K562 (cell line): ENCODE results near the gene C5AR2. TPM values are rescaled to one million over a fixed set of nuclear protein-coding genes. Genes with fewer than 3 reads are reported as not detected.

Source experiments
- ARID2 ChIP-seq: fragments of 450-650 bp; IDR thresholded peaks from 2 replicates; pipeline ENCODE4 v1.6.1; 2017; ENCODE audit warnings: antibody characterized with exemption, mild to moderate bottlenecking
- ATF2 ChIP-seq: sonication (generic); formaldehyde crosslinking; IDR thresholded peaks from 2 replicates; pipeline ENCODE4 v1.8.1; 2022; ENCODE audit warnings: missing genetic modification reagents
- CBFA2T2 ChIP-seq: fragments of 450-650 bp; conservative IDR thresholded peaks from 2 replicates; pipeline ENCODE4 v1.6.1; 2017; ENCODE audit warnings: mild to moderate bottlenecking
- CHAMP1 ChIP-seq: fragments of 450-650 bp; IDR thresholded peaks from 2 replicates; pipeline ENCODE4 v1.6.1; 2016; ENCODE audit warnings: mild to moderate bottlenecking
- DMBX1 ChIP-seq: fragments of 250-450 bp; sonication (Bioruptor Pico); IDR thresholded peaks from 2 replicates; pipeline ENCODE4 v1.8.0; 2022; ENCODE audit warnings: inconsistent platforms, mild to moderate bottlenecking, moderate library complexity, borderline replicate concordance
- HCFC1 ChIP-seq: IDR thresholded peaks from 2 replicates; pipeline ENCODE4 v1.6.1; 2012; ENCODE audit warnings: low read depth, low read length, improper control_type of control experiment
- HEY1 ChIP-seq: fragments of 250-450 bp; sonication (Bioruptor Pico); IDR thresholded peaks from 2 replicates; pipeline ENCODE4 v1.5.0; 2020; ENCODE audit warnings: mild to moderate bottlenecking, moderate library complexity, borderline replicate concordance
- MED1 ChIP-seq: sonication (generic); formaldehyde crosslinking; IDR thresholded peaks from 2 replicates; pipeline ENCODE4 v1.8.1; 2023; ENCODE audit warnings: missing genetic modification reagents, borderline replicate concordance
- STAT5A ChIP-seq: IDR thresholded peaks from 2 replicates; pipeline ENCODE4 v1.6.1; 2012; ENCODE audit warnings: low read length, inconsistent platforms, borderline replicate concordance
- THRB ChIP-seq: fragments of 450-650 bp; formaldehyde crosslinking; conservative IDR thresholded peaks from 2 replicates; pipeline ENCODE4 v1.4.0; 2022; ENCODE audit warnings: mild to moderate bottlenecking, missing genetic modification characterization
- TOE1 ChIP-seq, 2 experiments: fragments of 450-650 bp in 1 of 2; sonication (generic) in 1 of 2; formaldehyde crosslinking in 1 of 2; IDR thresholded peaks; 2 replicates each; pipeline versions ENCODE4 v1.7.1 to v1.8.0; 2016 to 2022; ENCODE audit warnings: borderline replicate concordance in 2 of 2, mild to moderate bottlenecking in 2 of 2, antibody characterized with exemption in 1 of 2, inconsistent platforms in 1 of 2, low read depth in 1 of 2, missing genetic modification reagents in 1 of 2, moderate library complexity in 1 of 2
- ZFX ChIP-seq: sonication (generic); formaldehyde crosslinking; IDR thresholded peaks from 2 replicates; pipeline ENCODE4 v1.8.0; 2022; ENCODE audit warnings: mild to moderate bottlenecking, missing genetic modification reagents, moderate library complexity
- ZNF280B ChIP-seq: fragments of 250-450 bp; sonication (Bioruptor Pico); IDR thresholded peaks from 2 replicates; pipeline ENCODE4 v1.5.1; 2021; ENCODE audit warnings: mild to moderate bottlenecking
- ZNF57 ChIP-seq: fragments of 450-650 bp; formaldehyde crosslinking; IDR thresholded peaks from 2 replicates; pipeline ENCODE4 v1.4.0; 2020; ENCODE audit warnings: mild to moderate bottlenecking, moderate library complexity
- ZNF644 ChIP-seq: fragments of 200-800 bp; sonication (Bioruptor generic); IDR thresholded peaks from 2 replicates; pipeline ENCODE4 v1.6.1; 2016; ENCODE audit warnings: low read depth, missing genetic modification characterization, missing compliant biosample characterization
- polyA plus RNA-seq, 8 experiments: library from polyadenylated mRNA; depleted of rRNA in 4 of 8; stranded (reverse) in 5 of 8; unstranded in 3 of 8; fragments of >200 nt; fragmentation: Nextera tagmentation in 2 of 8; fragmentation: Illumina TruSeq in 1 of 8; extraction: Ambion mirVana in 2 of 8; extraction: Trizol in 1 of 8; gene quantifications; 2 replicates each; pipeline versions ENCODE4 v1.2.1 to v1.2.3, GENCODE V29; 2011 to 2014; ENCODE audit warnings: inconsistent platforms in 1 of 8, missing spikeins in 1 of 8
- total RNA-seq, 7 experiments: library from RNA; depleted of rRNA in 6 of 7; stranded (reverse); fragments of >200 nt in 6 of 7; fragmentation: Illumina TruSeq in 2 of 7; extraction: Trizol in 2 of 7; gene quantifications; 2 replicates each; pipeline versions ENCODE4 v1.2.1 to v1.2.3, GENCODE V29; 2011 to 2021; ENCODE audit warnings: low replicate concordance in 1 of 7
- TF ChIP-seq, protein P1 (sequence below): fragments of 450-650 bp; IDR thresholded peaks from 2 replicates; pipeline ENCODE4 v1.7.0; 2016; ENCODE audit warnings: borderline replicate concordance
- TF ChIP-seq, protein P2 (sequence below): fragments of 250-450 bp; sonication (Bioruptor Pico); IDR thresholded peaks from 2 replicates; pipeline ENCODE4 v1.5.0; 2022; ENCODE audit warnings: mild to moderate bottlenecking

C5AR2 gene
- total and polyA plus RNA-seq, 9 of the 15 experiments (the other 6 are each of a cell fraction or from before 2014, with no cell fraction given), result 0.01 to 1.1 (median 0.13) TPM

- TF ChIP-seq ATF2 (CRISPR knock-in tag), result no peak
- no peak for TF ChIP-seq HEY1 (CRISPR knock-in tag)
- TF ChIP-seq ARID2, result no peak
- TF ChIP-seq ZNF644, result 0 out of 2 replicates have a peak, but pooled peaks have one; percentile 56
- peak; percentile 84 for TF ChIP-seq CBFA2T2
- no peak for TF ChIP-seq STAT5A
- TF ChIP-seq DMBX1, result no peak
- TF ChIP-seq ZNF280B (CRISPR knock-in tag), result no peak
- no peak for TF ChIP-seq ZFX (CRISPR knock-in tag)
- TF ChIP-seq, protein P1, sequence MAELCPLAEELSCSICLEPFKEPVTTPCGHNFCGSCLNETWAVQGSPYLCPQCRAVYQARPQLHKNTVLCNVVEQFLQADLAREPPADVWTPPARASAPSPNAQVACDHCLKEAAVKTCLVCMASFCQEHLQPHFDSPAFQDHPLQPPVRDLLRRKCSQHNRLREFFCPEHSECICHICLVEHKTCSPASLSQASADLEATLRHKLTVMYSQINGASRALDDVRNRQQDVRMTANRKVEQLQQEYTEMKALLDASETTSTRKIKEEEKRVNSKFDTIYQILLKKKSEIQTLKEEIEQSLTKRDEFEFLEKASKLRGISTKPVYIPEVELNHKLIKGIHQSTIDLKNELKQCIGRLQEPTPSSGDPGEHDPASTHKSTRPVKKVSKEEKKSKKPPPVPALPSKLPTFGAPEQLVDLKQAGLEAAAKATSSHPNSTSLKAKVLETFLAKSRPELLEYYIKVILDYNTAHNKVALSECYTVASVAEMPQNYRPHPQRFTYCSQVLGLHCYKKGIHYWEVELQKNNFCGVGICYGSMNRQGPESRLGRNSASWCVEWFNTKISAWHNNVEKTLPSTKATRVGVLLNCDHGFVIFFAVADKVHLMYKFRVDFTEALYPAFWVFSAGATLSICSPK, result no peak
- no peak for TF ChIP-seq MED1 (CRISPR knock-in tag)
- TF ChIP-seq THRB, result no peak
- TF ChIP-seq CHAMP1, result peak; percentile 40; the same call in 1 of the 2 replicates
- TF ChIP-seq ZNF57 (CRISPR knock-in tag), result no peak
- 0 out of 2 replicates have a peak, but pooled peaks have one; percentile 46 for TF ChIP-seq HCFC1
- peak; percentile 89 for TF ChIP-seq TOE1 (IDR thresholded peaks at IDR 0.05; ENCODE audit: borderline replicate concordance)
- no peak for TF ChIP-seq TOE1 (CRISPR knock-in tag; IDR thresholded peaks at IDR 0.05; ENCODE audit: borderline replicate concordance, low read depth)
- TF ChIP-seq, protein P2, sequence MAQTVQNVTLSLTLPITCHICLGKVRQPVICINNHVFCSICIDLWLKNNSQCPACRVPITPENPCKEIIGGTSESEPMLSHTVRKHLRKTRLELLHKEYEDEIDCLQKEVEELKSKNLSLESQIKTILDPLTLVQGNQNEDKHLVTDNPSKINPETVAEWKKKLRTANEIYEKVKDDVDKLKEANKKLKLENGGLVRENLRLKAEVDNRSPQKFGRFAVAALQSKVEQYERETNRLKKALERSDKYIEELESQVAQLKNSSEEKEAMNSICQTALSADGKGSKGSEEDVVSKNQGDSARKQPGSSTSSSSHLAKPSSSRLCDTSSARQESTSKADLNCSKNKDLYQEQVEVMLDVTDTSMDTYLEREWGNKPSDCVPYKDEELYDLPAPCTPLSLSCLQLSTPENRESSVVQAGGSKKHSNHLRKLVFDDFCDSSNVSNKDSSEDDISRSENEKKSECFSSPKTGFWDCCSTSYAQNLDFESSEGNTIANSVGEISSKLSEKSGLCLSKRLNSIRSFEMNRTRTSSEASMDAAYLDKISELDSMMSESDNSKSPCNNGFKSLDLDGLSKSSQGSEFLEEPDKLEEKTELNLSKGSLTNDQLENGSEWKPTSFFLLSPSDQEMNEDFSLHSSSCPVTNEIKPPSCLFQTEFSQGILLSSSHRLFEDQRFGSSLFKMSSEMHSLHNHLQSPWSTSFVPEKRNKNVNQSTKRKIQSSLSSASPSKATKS (CRISPR knock-in tag), result no peak
Measured at GRCh38 chr19:47352095-47352494, 20.1 kb downstream of the C5AR2 start (continued).
